ENCODE measurements around the gene ATR.
"Not testable (repeated sequence)": the region's sequence is repeated elsewhere in the genome, so short reads cannot be mapped to it uniquely, and the experiment has no call there.

ATR gene

DNA sequence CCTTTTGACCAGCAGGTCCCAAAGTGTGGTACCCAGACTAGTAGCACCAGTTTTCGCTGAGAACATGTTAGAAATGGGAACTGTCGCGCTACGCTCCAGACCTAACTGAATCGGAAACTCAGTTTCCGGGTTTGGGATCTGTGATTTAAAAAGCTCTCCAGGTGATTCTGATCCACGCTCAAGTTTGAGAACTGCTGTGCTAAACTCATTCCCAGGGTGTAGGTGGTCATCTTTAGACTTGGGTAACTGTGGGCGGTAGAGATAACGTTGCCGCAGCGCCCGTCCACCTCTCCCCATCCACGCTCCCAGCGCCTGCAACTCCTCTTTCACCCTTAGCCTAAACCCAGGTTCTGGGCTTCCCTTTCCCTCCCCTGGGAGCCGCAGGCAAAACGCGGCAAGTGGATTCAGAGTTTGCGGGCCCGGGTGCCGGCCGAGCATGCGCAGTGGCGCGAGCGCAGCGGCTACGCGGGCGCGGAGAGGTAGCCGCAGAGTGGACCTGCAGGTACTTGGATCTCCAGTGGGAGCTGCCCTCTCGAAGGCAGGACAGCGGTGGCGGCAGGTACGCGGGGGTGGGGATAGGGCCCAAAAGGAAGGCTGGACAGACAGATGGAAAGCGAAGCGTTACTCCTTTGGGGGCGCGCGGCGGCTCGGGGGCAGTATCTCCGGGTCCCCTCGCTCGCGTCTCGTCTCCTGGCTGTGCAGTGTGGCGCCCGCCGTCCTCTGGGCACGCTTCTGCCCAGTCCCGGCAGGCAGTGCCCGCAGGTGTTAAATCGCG, 17.6 kb upstream of the ATR start, which contains the start of gene PLS1:
TSS of gene PLS1 (plus strand) at position 443 of the 775 bp plus-strand sequence. CDS start 67,845 bp downstream, outside the sequence.
- H2AFZ ChIP-seq = peak within 1 kb of the TSS; percentile 86
- peaks cover 2% of the 10 kb centered on the region for H3K79me2 ChIP-seq
- peak within 1 kb of the TSS; percentile 64 for H3K4me2 ChIP-seq (ENCODE audit: low read length)
- H3K27ac ChIP-seq = peak within 1 kb of the TSS; percentile 58
- H3K27me3 ChIP-seq (ENCODE audit: control insufficient read depth, insufficient read depth, low read length) = no peaks in the 10 kb centered on the region
- H3K4me3 ChIP-seq (ENCODE audit: low read depth, low read length) = peak within 1 kb of the TSS; percentile 58
- no peaks in the 10 kb centered on the region for H3K36me3 ChIP-seq (ENCODE audit: control insufficient read depth, insufficient read depth, low read length)
- H3K9me3 ChIP-seq (ENCODE audit: control insufficient read depth, low read length) = no peaks in the 10 kb centered on the region
- TF ChIP-seq, protein P1, sequence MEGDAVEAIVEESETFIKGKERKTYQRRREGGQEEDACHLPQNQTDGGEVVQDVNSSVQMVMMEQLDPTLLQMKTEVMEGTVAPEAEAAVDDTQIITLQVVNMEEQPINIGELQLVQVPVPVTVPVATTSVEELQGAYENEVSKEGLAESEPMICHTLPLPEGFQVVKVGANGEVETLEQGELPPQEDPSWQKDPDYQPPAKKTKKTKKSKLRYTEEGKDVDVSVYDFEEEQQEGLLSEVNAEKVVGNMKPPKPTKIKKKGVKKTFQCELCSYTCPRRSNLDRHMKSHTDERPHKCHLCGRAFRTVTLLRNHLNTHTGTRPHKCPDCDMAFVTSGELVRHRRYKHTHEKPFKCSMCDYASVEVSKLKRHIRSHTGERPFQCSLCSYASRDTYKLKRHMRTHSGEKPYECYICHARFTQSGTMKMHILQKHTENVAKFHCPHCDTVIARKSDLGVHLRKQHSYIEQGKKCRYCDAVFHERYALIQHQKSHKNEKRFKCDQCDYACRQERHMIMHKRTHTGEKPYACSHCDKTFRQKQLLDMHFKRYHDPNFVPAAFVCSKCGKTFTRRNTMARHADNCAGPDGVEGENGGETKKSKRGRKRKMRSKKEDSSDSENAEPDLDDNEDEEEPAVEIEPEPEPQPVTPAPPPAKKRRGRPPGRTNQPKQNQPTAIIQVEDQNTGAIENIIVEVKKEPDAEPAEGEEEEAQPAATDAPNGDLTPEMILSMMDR (IDR thresholded peaks at IDR 0.05) = no peak
- H3K9ac ChIP-seq = peak within 1 kb of the TSS; percentile 20
- no peaks in the 10 kb centered on the region for H3K4me1 ChIP-seq

DNA sequence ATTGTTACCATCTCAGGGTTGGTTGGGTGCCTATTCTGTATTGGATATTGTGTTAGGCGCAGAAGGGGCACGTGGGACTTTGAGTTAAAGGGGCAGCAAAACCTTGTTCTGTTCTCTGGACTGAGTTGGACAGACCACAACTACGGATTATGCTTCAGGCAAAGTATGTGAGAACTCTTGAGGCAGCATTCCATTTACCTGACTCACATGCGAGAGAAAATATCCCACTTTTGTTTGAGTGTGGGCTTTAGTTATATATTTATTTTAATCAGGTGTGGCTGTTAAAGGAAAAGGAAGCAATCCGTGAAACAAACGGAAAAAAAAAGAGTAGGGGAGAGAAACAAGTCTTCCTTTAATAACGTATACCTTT, 17.0 kb upstream of the ATR start:
- Histone ChIP-seq H3K9me3 (ENCODE audit: control insufficient read depth, low read length) (no peaks in the 10 kb centered on the region), H3K4me1 (no peaks in the 10 kb centered on the region), H2AFZ (peak overlapping the region; percentile 86), H3K27ac (peak overlapping the region; percentile 58), H3K9ac (no peak overlapping the region), H3K36me3 (ENCODE audit: control insufficient read depth, insufficient read depth, low read length) (no peaks in the 10 kb centered on the region), H3K79me2 (peaks cover 2% of the 10 kb centered on the region), H3K4me3 (ENCODE audit: low read depth, low read length) (peak overlapping the region; percentile 58), H3K4me2 (ENCODE audit: low read length) (peak overlapping the region; percentile 64), H3K27me3 (ENCODE audit: control insufficient read depth, insufficient read depth, low read length) (no peaks in the 10 kb centered on the region)
- TF ChIP-seq, protein P1 (IDR thresholded peaks at IDR 0.05) = no peak

DNA sequence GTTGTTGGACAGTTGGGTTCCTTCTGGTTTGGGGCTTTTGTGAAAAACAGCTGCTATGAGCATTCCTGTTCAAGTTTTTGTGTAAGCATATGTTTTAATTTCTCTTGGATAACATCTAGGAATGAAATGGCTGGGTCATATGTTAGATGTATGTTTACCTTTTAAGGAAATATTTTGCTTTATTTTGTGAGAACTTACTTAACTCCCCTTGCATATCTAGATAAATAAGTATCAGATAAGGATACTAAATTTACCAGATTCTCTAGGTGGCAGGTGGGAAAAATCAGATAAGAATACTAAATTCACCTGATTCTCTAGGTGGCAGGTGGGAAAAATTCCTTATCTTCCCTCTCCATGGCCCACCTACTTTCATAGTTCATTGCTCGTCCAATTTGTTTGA, 16.6 kb upstream of the ATR start:
- no peaks in the 10 kb centered on the region for H3K27me3 ChIP-seq (ENCODE audit: control insufficient read depth, insufficient read depth, low read length)
- H2AFZ ChIP-seq = peak overlapping the region; percentile 86
- no peaks in the 10 kb centered on the region for H3K4me1 ChIP-seq
- H3K27ac ChIP-seq = no peak overlapping the region
- no peaks in the 10 kb centered on the region for H3K9me3 ChIP-seq (ENCODE audit: control insufficient read depth, low read length)
- H3K4me2 ChIP-seq (ENCODE audit: low read length) = peak overlapping the region; percentile 64
- H3K79me2 ChIP-seq = peaks cover 2% of the 10 kb centered on the region
- peak overlapping the region; percentile 58 for H3K4me3 ChIP-seq (ENCODE audit: low read depth, low read length)
- H3K36me3 ChIP-seq (ENCODE audit: control insufficient read depth, insufficient read depth, low read length) = no peaks in the 10 kb centered on the region
- no peak overlapping the region for H3K9ac ChIP-seq
- TF ChIP-seq, protein P1 (IDR thresholded peaks at IDR 0.05) = no peak

DNA sequence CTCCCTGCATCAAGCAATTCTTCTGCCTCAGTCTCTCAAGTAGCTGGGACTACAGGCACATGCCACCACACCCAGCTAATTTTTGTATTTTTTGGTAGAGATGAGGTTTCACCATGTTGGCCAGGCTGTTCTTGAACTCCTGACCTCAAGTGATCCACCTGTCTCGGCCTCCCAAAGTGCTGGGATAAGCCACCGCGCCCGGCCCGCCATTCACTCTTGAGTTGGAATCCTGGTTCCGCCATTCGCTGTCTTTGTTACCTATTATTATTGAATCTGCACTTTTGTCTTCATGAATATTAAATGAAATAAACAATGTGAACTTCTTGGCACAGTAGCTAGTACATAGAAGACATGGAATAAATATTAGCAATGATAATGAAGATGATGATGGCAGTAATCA, 13.7 kb upstream of the ATR start:
- not testable (repeated sequence) for H3K4me2 ChIP-seq (ENCODE audit: low read length)

DNA sequence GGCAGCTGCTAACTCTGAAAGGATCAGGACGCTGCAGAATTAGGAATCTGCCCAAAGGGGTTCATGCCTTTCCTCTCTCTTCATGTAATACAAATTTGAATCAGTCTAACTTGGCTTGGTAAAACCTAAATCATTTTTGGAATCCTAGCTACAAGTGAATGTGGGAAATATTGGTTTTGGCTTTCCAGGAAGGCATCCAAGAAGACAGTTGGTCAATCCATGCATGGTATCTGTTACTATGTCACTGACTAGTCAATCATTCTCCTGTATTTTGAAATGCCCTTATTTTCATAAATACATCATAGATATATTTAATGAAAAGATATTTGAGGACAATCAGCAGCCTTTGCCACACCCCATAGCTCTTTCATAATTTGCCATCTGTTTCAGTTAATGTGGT, 10.2 kb upstream of the ATR start:
- H3K4me1 ChIP-seq = no peaks in the 10 kb centered on the region
- no peaks in the 10 kb centered on the region for H3K27me3 ChIP-seq (ENCODE audit: control insufficient read depth, insufficient read depth, low read length)
- H3K79me2 ChIP-seq = no peaks in the 10 kb centered on the region
- no peaks in the 10 kb centered on the region for H3K9me3 ChIP-seq (ENCODE audit: control insufficient read depth, low read length)
- H3K4me3 ChIP-seq (ENCODE audit: low read depth, low read length) = no peak overlapping the region
- H2AFZ ChIP-seq = peak overlapping the region; percentile 25
- TF ChIP-seq, protein P1 (IDR thresholded peaks at IDR 0.05) = no peak
- no peak overlapping the region for H3K4me2 ChIP-seq (ENCODE audit: low read length)
- no peaks in the 10 kb centered on the region for H3K36me3 ChIP-seq (ENCODE audit: control insufficient read depth, insufficient read depth, low read length)
- no peak overlapping the region for H3K27ac ChIP-seq
- H3K9ac ChIP-seq = no peak overlapping the region

More for the DNA sequence above, 13.7 kb upstream of the ATR start:
- H3K36me3 ChIP-seq (ENCODE audit: control insufficient read depth, insufficient read depth, low read length); H3K79me2 ChIP-seq; H3K9ac ChIP-seq; H3K27me3 ChIP-seq (ENCODE audit: control insufficient read depth, insufficient read depth, low read length); H3K9me3 ChIP-seq (ENCODE audit: control insufficient read depth, low read length); H2AFZ ChIP-seq; H3K27ac ChIP-seq; H3K4me1 ChIP-seq; H3K4me3 ChIP-seq (ENCODE audit: low read depth, low read length): not testable (repeated sequence)

Measured in parathyroid adenoma (tissue), 2 donors.